Measurements from ENCODE around the gene KRTAP10-10.

DNA sequence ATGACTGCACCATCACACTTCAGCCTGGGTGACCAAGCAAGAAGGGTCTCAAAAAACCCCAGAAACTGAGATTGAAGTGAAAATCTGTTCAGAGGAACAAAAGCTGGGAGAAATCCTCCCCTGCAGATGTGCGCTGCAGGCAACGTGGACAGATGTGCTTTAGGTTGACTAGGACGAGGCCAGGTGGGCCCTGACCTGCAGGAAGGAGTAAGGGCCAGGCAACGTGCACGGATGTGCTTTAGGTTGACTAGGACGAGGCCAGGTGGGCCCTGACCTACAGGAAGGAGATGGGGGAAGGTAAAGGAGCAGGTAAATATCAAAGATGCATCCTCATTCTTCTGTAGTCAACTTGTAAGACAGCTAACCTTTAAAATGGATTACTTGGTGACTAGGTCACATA is 47.3 kb downstream of the KRTAP10-10 start:
- TF ChIP-seq CTCF (IDR thresholded peaks at IDR 0.05) (no peak), POLR2AphosphoS5 (IDR thresholded peaks at IDR 0.05) (no peak)
